Right lobe of liver (tissue), 6 donors: ENCODE data around the gene PATE3. TPM values are rescaled to one million over a fixed set of nuclear protein-coding genes. Genes with fewer than 3 reads are reported as not detected.

Experiments
- ATAC-seq, 4 donors: fragments of 200-7000 bp; cut with Tn5 transposase; one replicate each; pipeline ENCODE4 v1.9.1; 2020; ENCODE audit warnings: mild to moderate bottlenecking in 4 of 4, moderate library complexity in 4 of 4
- DNase-seq, 3 donors: peaks; one replicate each; pipeline ENCODE4 v3.0.0-alpha.2; 2020
- H3K27ac ChIP-seq, 3 donors: fragments of 200-600 bp; one replicate each; pipeline ENCODE4 v1.8.0; 2022
- H3K27me3 ChIP-seq, 2 donors: fragments of 200-600 bp; one replicate each; pipeline ENCODE4 v1.8.0; 2022
- H3K36me3 ChIP-seq, 4 donors: fragments of 200-600 bp; sonication (generic) in 1 of 4; one replicate each; pipeline versions ENCODE4 v1.5.1 to v1.8.0; 2017 to 2022; ENCODE audit warnings: control low read depth in 1 of 4
- H3K4me1 ChIP-seq, 4 donors: fragments of 200-600 bp; sonication (generic) in 1 of 4; one replicate each; pipeline versions ENCODE4 v1.5.1 to v1.8.0; 2017 to 2022; ENCODE audit warnings: control low read depth in 1 of 4
- H3K4me3 ChIP-seq, 3 donors: fragments of 200-600 bp; one replicate each; pipeline ENCODE4 v1.8.0; 2022
- H3K9me3 ChIP-seq, 4 donors: fragments of 200-600 bp; sonication (generic) in 1 of 4; one replicate each; pipeline versions ENCODE4 v1.5.1 to v1.8.0; 2017 to 2022; ENCODE audit warnings: control low read depth in 1 of 4
- CTCF ChIP-seq, 4 donors: fragments of 200-600 bp in 3 of 4; fragments of 450-650 bp in 1 of 4; IDR thresholded peaks; one replicate each; pipeline versions ENCODE4 v1.5.1 to v1.8.0; 2016 to 2022; ENCODE audit warnings: antibody characterized with exemption in 4 of 4, mild to moderate bottlenecking in 2 of 4
- POLR2A ChIP-seq: fragments of 450-650 bp; IDR thresholded peaks from one replicate; pipeline ENCODE4 v1.6.1; 2017; ENCODE audit warnings: antibody characterized with exemption, mild to moderate bottlenecking
- WGBS: methylation state at CpG from one replicate; pipeline ENCODE4 v1.1.6; 2018; ENCODE audit warnings: low coverage, low lambda C conversion rate; ENCODE audit not compliant: insufficient coverage; ENCODE audit errors: missing lambda C conversion rate; 5-methylcytosine and 5-hydroxymethylcytosine counted together
- intact Hi-C, 2 donors: fragments of 100-400 bp; cut with DNase I; formaldehyde crosslinking; loops; one replicate each; pipeline versions ENCODE4 v1.11.2 to v1.14.1; 2022
- total RNA-seq, 6 experiments: library from RNA; depleted of rRNA in 2 of 6; stranded (reverse); fragments of >200 nt in 2 of 6; fragmentation: NEBNext Ultra II Directional in 3 of 6; extraction: Animal tissue kit (Norgen Biotek cat#: 25700) in 3 of 6; gene quantifications; one replicate each; pipeline versions ENCODE4 v1.1.0 to v1.2.4, GENCODE V29; 2016 to 2023
- donor health status: DM: no; HTN: yes; CAD: no.
- donor health status: DM: no; HTN: no; CAD: no.
- donor health status: DM: no; HTN: no; CAD: no.
- donor health status: DM: no; HTN: yes; CAD: no.
- donor health status: DM: no; HTN: yes; CAD: no.

Gene PATE3
- total RNA-seq, 6 experiments from 2014 or later = not detected

GRCh38 chr11:125756050-125756449 lies 31.9 kb upstream of the PATE3 start:
- 62% methylated on average over 5 of the region's 7 CpGs for WGBS
- H3K36me3 ChIP-seq = no peaks in the 10 kb centered on the region
- intact Hi-C loops = no loop called here
- no peaks in the 10 kb centered on the region for H3K9me3 ChIP-seq
- H3K27ac ChIP-seq = no peak overlapping the region
- TF ChIP-seq CTCF (IDR thresholded peaks at IDR 0.05) = no peak
- no peak for TF ChIP-seq POLR2A
- ATAC-seq (no peak), DNase-seq (no peak)
- H3K27me3 ChIP-seq = no peaks in the 10 kb centered on the region
- H3K4me3 ChIP-seq = no peak overlapping the region
- no peaks in the 10 kb centered on the region for H3K4me1 ChIP-seq

- no peaks in the 10 kb centered on the region for H3K9me3 ChIP-seq
- no peak for DNase-seq
- TF ChIP-seq POLR2A (no peak), CTCF (IDR thresholded peaks at IDR 0.05) (no peak)
- H3K36me3 ChIP-seq = no peaks in the 10 kb centered on the region
- H3K4me3 ChIP-seq = no peak overlapping the region
- 42% methylated on average over 1 of the region's 1 CpG for WGBS
- ATAC-seq = no peak
- intact Hi-C loops = no loop called here
- H3K27me3 ChIP-seq = no peaks in the 10 kb centered on the region
- H3K27ac ChIP-seq = no peak overlapping the region
- no peaks in the 10 kb centered on the region for H3K4me1 ChIP-seq
These were observed 25.5 kb upstream of the PATE3 start for GRCh38 chr11:125762445-125762844.

- Histone ChIP-seq H3K4me3 (no peak overlapping the region), H3K4me1 (no peaks in the 10 kb centered on the region), H3K36me3 (no peaks in the 10 kb centered on the region), H3K27ac (no peak overlapping the region), H3K27me3 (no peaks in the 10 kb centered on the region), H3K9me3 (no peaks in the 10 kb centered on the region)
- TF ChIP-seq POLR2A (no peak), CTCF (IDR thresholded peaks at IDR 0.05) (no peak)
- no peak for DNase-seq
- WGBS = 54% methylated on average over 1 of the region's 2 CpGs
- no peak for ATAC-seq
- intact Hi-C loops = no loop called here
These were observed 24.4 kb upstream of the PATE3 start for GRCh38 chr11:125763483-125763882.

GRCh38 chr11:125766251-125766650 lies 21.7 kb upstream of the PATE3 start:
- H3K9me3 ChIP-seq = no peaks in the 10 kb centered on the region
- H3K4me1 ChIP-seq = no peaks in the 10 kb centered on the region
- H3K27ac ChIP-seq = no peak overlapping the region
- no peaks in the 10 kb centered on the region for H3K36me3 ChIP-seq
- DNase-seq (no peak), ATAC-seq (no peak)
- intact Hi-C loops = no loop called here
- WGBS = 8% methylated on average over 1 of the region's 1 CpG
- no peak for TF ChIP-seq POLR2A
- no peak for TF ChIP-seq CTCF (IDR thresholded peaks at IDR 0.05)
- no peak overlapping the region for H3K4me3 ChIP-seq
- no peaks in the 10 kb centered on the region for H3K27me3 ChIP-seq

- Histone ChIP-seq H3K4me1 (no peaks in the 10 kb centered on the region), H3K36me3 (no peaks in the 10 kb centered on the region), H3K27ac (no peak overlapping the region), H3K27me3 (no peaks in the 10 kb centered on the region), H3K9me3 (no peaks in the 10 kb centered on the region), H3K4me3 (no peak overlapping the region)
- ATAC-seq (no peak), DNase-seq (no peak)
- no peak for TF ChIP-seq CTCF (IDR thresholded peaks at IDR 0.05)
- TF ChIP-seq POLR2A = no peak
- WGBS = 44% methylated on average over 10 of the region's 10 CpGs
- intact Hi-C loops = no loop called here
These were observed 19.4 kb upstream of the PATE3 start for GRCh38 chr11:125768336-125769046.
